Activated CD8-positive, alpha-beta memory T cell treated with anti-CD3 and anti-CD28 coated beads for 4 hours (primary cell): ENCODE results near the gene HSD3B7.
"Not testable (repeated sequence)": the region's sequence is repeated elsewhere in the genome, so short reads cannot be mapped to it uniquely, and the experiment has no call there.

ENCODE experiments used
- DNase-seq, 2 donors: peaks; one replicate each; pipeline ENCODE4 v3.0.0-alpha.2; 2020; ENCODE audit warnings: low read depth in 2 of 2

HSD3B7 gene

DNA sequence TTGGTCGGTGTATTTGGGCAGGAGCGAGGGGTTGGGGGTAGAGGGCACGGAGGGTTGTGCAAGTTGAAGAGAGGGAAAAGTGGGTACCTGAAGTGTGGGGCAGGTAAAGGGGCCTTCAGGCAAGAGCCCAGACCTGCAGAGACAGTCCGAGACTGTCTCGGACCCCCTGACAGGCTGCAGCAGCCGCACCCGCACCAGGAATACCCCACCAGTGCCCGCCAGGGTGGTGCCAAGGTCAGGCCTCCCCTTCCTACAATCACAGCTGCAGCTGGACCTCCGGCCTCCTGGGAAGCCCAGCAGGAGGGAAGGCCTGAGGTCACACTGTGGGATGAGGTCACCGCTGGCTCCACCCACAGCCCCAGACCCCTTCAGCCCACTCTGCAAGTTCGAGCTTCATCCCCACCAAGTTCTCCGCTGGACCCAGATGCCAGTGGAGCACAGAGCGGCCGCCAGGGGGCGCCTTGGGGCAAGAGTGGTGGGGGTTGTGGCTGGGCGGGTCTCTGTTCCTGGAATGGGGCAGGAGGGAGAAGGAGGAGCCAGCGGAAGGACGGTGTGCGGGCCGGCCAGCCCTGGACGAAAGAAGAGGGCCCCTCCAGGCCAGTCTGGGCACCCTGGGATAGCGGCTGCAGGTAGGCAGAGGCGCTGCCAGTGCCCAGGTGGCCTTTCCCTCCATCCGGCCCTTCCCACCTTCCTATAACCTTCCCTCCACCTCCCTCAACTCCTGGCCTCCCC, at the start of gene HSD3B7:
TSS of gene HSD3B7 (plus strand) at position 539 of the 732 bp plus-strand sequence. CDS start 452 bp downstream, outside the sequence.
- DNase-seq, result peak; percentile 50 to 64

DNA sequence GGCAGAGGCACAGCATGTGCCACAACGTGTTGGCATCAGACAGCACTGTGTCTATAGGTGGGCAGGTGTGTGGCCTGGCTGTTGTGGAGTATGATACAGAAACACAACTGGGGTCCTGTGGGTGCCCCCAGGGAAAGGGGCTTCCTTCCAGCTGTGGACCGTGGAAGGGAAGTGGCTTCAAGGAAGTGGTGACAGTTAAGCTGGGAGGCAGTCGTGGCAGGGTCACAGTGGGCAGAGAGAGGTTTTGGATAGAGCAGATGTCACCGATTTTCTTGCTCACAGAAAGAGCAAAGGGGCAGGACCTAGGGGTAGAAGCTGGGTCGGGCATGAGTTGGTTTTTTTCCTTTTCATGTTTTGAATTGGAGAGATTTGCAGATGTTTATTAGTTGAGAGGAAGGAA, 47.3 kb upstream of the HSD3B7 start:
- no peak for DNase-seq

DNA sequence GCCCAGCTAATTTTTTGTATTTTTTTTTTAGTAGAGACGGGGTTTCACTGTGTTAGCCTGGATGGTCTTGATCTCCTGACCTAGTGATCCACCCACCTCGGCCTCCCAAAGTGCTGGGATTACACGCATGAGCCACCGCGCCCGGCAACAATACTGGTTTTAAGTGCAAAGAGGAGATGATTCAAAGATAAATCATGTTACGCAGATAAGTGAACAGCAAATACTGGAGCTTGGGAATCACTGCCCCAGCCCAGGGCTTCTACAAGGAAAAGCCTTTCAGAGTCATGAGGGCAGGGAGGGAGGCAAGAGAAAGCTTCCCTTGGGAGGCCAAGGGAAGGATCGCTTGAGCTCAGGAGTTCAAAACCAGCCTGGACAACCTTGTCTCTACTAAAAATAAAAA, 45.4 kb upstream of the HSD3B7 start:
- not testable (repeated sequence) for DNase-seq

DNA sequence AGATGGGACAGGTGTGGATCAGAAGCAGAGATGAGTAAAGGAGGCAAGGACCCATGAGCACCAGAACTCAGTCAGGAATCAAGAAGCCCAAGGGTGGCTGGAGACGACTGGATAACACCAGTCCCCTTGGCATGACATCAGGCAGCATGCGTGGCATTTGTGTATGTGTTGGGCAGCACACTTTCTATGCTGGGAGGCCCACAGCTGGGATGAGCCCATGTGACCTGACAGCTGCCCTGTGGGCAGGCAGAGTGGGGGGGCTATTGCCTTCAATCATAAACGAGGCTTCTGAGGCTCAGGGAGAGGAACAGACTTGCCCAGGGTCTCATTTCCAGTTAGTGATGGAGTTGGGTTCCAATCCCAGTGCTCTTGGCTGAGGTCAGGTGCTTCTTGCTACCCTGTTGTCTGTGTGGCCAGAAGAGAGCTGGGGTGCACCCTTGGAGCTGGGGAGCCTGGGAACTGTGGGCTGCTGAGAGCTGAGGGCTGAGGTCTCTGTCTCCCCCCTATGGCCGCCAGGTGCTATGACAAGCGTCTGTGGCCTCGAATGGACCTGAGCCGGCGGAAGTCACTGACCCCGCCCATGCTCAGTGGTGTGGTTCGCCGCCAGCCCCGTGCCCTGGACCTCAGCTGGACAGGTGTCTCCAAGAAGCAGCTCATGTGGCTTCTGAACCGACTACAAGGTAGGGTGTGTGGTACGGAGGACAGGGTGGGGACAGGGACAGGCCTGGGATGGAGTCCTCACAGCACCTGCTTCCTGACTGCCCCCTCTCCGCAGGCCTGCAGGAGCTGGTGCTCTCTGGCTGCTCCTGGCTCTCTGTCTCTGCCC, 43.2 kb upstream of the HSD3B7 start:
- DNase-seq, result peak in 1 of 2 donors; percentile 16

DNA sequence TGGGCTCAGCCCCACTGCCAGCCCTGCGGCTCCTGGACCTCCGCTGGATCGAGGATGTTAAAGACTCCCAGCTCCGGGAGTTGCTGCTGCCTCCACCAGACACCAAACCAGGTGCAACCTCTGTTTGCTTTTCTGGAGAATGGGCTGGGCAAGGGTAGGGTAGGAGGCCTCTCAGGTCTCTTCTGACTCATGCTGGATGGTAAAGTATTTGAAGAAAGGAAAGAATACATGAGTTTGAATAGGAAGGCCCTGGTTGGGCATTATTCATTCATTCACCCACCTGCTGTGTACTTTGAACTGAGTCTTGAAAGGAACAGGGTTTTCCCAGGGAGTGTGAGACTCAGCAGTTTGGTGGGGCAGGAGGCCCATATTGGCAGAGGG, 42.6 kb upstream of the HSD3B7 start:
- DNase-seq, result no peak

DNA sequence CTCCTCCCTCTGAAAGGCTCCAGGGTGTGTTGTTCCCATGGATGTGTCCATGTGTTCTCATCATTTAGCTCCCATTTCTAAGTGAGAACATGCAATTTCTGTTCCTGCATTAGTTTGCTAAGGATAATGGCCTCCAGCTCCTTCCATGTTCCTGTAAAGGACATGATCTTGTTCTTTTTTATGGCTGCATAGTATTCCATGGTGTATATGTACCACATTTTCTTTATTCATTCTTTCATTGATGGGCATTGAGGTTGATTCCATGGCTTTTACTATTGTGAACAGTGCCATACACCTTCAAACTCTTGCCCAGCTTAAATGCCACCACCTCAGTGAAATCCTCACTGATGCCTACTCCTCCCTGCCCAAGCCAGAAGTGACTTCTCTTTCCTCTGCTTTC, 40.7 kb upstream of the HSD3B7 start:
- no peak for DNase-seq

DNA sequence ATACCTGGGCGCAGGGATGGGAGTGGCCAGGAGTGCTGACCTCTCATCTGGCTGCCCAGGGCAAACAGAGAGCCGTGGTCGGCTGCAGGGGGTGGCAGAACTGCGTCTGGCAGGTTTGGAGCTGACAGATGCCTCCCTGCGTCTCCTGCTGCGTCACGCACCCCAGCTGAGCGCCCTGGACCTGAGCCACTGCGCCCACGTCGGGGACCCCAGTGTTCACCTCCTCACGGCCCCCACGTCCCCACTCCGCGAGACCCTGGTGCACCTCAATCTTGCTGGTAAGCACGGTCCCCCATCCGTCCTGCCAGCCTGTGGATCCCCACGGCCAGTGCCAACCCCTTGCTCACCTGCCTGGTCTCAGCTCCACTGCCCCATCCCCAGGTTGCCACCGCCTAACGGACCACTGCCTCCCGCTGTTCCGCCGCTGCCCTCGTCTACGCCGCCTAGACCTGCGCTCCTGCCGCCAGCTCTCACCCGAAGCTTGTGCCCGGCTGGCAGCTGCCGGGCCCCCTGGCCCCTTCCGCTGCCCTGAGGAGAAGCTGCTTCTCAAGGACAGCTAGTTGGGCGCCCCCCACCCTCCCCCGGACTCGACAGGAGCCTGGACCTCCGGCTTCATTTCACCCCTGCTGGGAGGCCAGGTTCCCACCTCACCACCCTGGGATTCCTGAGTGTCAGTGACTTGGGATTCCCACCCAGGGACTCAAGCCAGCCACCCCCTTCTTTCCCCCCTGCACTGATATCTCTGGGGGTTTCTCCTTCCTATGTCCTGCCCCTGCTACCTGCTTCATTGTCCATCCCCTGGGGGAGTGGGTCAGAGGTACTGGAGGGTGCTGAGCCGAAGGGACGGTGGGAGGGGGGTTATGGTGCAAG, 38.1 kb upstream of the HSD3B7 start:
- DNase-seq, result no peak

DNA sequence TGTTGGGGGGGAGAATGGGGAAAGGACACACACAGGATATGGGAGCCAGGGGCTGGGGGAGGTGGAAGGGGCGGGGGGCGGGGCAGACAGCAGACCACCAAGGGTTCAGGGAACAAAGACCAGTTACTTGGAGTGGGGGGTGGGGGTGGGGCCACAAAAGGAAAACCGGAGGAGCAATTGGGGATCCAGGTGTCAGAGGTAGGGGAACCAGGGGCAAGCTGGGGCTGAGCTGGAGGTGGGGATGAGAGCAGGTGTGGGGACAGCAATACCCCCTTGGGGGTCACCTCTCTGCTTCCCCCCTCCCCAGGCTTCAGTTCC, 37.5 kb upstream of the HSD3B7 start:
- no peak for DNase-seq

DNA sequence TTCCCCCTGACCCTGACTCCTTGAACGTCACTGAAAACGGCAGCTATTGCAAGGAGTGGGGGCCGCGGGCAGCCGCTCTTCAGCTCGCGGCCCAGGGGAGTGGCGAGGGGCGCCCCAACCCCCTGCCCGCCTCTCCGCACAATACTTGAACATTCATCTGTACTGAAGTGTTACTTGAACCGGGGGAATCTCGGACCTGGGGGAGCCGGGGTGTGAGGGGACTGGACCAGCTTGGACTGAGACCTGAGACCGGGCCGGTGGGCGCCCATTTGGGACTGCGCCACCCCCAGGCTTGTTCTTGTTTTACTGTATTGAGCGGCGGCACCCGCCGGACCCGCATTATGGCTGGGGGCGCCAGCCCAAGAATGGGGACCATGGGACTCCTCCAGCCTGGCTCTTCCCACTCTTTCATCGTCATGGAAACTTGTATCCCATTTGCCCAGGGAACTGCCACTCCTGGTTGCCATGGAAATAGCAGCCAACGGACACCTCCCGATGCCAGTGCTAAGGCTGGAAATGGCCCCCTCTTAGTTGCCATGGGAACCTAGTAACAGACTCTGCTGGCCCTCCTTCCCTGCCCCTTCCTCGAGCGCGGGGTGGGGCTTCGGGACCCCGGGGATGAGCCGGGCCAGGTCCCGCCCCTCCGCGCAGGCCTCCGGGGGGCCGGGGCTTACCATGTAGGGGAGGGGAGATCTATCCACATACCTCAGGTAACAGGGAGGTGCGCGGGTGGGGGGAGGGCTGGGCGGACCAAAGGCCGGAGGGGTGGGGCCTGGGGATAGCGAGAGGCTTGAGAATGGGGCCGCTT, 36.9 kb upstream of the HSD3B7 start:
- DNase-seq, result no peak

DNA sequence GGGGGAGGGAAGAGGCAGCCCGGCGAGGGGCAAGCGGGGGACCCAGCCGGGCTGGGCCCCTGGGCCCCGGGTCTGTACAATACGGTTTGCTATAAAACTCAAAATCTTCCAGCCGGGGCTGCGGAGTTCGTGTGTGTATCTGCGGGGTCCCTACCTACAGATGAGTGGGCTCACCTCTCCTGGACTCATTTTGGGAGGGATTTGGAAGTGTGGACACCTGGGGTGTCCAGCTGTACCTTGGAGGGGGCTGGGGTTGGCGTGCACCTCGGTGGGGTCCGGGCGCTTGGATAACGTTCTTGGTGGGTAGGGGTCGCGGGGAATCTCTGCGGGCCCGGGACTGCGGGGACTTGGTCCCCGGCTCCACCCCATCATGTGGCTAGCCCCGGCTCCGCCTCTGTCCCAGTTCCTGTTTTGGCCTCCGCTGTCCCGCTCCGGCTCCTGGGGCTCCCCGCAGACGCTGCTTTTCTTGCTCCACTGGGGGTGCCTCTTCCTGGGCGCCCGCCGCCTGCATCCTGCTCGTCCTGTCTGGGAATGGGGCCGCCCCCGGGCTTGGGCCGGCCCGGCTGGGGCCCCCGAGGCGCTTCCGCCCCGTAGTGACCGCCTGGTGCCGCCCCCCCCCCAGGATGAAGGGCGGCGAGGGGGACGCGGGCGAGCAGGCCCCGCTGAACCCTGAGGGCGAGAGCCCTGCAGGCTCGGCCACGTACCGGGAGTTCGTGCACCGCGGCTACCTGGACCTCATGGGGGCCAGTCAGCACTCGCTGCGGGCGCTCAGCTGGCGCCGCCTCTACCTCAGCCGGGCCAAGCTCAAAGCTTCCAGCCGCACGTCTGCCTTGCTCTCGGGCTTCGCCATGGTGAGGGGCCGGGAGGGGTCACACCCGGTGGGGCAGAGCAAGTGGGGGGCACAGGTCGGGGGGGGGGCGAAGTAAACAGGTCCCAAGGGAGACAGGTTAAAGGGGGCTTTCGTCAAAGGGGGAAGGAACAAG, 36.0 kb upstream of the HSD3B7 start, which contains the start of gene ORAI3:
TSS of gene ORAI3 (plus strand) at position 402 of the 983 bp plus-strand sequence. CDS start at position 624, 222 bp downstream.
- no peak for DNase-seq

DNA sequence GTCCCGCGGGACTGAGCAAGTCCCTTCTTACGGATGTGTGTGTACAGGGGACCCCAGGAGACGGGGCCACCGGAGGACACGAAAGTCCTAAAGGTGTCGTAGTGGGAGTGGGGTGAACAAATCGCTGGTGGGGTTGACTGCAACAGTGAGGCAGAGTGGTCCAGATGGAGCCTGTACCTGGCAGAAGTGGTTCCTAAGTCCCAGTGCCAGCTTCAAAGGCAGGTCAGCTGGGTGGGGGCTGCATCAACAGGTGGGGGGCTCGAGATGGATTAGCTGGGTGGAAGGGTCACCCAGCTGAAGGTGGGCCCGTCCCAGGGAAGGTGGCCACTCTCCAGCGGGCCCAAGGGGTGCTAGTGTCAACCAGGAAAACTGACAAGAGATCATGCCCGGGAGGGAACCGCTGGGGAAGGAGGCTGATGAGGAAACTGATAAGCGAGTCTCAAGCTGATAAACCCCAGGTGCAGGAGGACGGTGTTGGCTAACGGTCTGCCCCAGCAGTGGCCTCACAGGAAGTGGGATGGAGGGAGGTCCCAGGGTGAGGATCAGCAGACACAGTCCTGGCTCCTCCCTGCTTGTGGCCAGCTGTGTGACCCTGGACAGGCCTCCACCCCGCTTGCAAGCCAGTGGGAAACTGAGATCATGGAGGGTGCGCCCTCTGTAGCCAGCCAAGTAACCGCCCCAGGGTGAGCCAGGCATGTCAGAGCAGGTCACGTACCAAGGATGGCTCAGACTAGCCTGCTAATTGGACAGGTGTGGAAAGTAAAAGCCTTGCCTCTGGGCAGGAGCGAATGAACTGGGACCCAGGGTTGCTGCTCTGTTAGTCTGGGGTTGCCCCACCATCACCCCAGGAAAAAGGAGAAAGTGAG, 35.1 kb upstream of the HSD3B7 start:
- DNase-seq, result no peak

DNA sequence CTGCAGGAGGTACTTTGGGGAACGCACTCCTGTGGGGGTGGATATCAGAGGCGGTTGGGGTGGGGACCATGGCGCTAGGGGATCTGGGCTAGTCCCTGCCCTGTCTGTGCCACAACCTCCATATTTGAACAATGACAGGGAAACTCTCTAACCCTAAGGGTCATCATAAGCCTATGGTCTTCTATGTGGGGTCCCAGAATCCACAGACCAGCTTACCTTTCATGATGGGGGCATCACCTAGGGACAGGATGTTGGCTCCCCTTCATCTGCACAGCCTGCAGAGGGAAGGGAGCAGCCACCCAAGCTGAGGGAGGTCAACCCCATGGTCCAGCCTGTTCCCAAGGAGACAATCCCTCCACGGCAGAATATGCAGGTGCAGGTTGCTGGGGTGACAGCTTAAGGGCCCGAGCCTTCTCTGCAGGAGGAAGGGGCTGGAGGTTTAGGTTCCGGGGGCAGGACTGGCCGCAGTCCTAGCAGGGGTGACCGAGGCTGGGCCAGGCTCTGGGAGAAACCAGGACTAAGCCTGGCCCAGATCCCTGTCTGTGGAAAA, 34.4 kb upstream of the HSD3B7 start:
- no peak for DNase-seq

DNA sequence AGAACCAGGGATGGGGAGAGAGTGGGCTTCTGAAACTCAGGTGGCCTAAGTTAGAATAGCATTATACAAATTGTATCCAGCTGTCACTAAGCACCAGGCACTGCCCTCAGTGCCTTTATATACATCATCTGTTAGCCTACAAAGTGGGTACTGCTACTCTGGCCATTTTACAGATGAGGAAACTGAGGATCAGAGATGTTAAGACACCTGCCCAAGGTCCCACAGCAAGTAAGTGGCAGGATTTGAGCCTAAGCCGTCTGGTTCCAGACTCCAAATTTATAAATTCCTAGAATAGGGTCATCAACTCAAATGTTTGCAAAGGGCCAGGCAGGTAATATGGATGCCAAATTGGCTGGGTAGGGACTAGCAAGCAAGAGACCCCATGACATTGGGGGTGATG, 33.8 kb upstream of the HSD3B7 start:
- DNase-seq, result no peak

DNA sequence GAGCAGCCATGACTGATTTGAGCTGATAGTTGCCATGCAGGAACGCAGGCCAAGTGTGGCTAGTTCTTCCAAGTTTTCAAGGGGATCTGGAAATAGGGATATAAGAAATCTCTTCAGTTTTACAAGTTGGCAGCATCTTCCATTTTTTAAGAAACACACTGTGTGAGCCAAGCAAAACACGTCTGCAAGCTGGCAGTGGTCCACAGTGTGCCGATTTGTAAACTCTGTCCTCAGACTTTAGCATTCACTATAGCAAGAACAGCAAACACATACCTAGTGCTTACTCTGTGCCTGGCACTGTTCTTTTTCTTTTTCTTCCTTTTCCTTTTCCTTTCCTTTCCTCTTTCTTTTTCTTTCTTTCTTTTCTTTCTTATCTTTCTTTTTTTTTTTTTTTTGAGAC, 33.3 kb upstream of the HSD3B7 start:
- no peak for DNase-seq

DNA sequence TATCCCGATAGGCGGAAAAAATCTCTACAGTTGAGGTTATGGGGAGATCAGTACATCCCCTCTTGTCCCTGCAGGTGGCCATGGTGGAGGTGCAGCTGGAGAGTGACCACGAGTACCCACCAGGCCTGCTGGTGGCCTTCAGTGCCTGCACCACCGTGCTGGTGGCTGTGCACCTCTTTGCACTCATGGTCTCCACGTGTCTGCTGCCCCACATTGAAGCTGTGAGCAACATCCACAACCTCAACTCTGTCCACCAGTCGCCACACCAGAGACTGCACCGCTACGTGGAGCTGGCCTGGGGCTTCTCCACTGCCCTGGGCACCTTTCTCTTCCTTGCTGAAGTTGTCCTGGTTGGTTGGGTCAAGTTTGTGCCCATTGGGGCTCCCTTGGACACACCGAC, 31.9 kb upstream of the HSD3B7 start:
- DNase-seq, result no peak

DNA sequence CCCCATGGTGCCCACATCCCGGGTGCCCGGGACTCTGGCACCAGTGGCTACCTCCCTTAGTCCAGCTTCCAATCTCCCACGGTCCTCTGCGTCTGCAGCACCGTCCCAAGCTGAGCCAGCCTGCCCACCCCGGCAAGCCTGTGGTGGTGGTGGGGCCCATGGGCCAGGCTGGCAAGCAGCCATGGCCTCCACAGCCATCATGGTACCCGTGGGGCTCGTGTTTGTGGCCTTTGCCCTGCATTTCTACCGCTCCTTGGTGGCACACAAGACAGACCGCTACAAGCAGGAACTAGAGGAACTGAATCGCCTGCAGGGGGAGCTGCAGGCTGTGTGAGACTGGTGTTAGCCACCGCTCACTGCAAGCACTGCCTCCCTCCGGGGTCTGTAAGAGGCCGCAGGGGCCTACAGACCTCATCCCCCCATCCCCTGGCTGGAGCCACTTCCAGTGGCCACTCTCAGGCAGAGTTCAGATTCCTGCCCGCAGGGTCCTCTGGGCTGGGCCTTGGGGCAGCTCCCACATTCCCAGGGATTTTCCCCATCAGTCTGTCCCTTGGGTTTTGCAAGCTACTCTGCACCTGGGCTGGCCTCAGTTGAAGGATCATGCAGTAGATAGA, 31.4 kb upstream of the HSD3B7 start:
- peak in 1 of 2 donors; percentile 30 for DNase-seq

DNA sequence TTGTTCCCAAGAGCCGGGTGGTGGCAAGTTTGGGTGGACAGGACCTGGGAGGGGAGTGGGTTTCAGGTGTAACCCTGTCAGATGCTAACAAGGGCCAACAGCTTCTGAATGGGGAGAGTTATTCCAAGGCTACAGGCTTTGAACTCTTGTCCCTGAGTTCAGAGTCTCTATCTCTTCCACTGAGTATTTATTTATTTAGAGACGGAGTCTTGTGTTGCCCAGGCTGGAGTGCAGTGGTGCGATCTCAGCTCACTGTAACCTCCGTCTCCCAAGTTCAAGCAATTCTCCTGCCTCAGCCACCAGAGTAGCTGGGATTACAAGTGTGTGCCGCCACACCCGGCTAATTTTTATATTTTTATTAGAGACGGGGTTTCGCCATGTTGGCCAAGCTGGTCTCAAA, 30.0 kb upstream of the HSD3B7 start:
- DNase-seq, result no peak
